Mesothelial cell of epicardium (in vitro differentiated cells): Measurements from ENCODE around the gene SLC6A8. TPM values are rescaled to one million over a fixed set of nuclear protein-coding genes. Genes with fewer than 3 reads are reported as not detected.

Source experiments
- DNase-seq, 2 experiments: peaks; one replicate each; pipeline ENCODE4 v3.0.0; 2021; ENCODE audit warnings: low spot score in 2 of 2; ENCODE audit not compliant: unreplicated experiment in 2 of 2
- H3K27ac Mint-ChIP-seq: 2 replicates; pipeline ENCODE4 v1.8.0; 2021; ENCODE audit warnings: mixed read lengths
- H3K27me3 Mint-ChIP-seq: 2 replicates; pipeline ENCODE4 v1.8.0; 2021; ENCODE audit warnings: low read depth, mixed read lengths
- H3K36me3 Mint-ChIP-seq: 2 replicates; pipeline ENCODE4 v1.8.0; 2021; ENCODE audit warnings: mixed read lengths
- H3K4me1 Mint-ChIP-seq: 2 replicates; pipeline ENCODE4 v1.8.0; 2021; ENCODE audit warnings: mixed read lengths
- H3K4me3 Mint-ChIP-seq: 2 replicates; pipeline ENCODE4 v1.8.0; 2021; ENCODE audit warnings: mild to moderate bottlenecking, moderate library complexity, mixed read lengths
- H3K9me3 Mint-ChIP-seq: 2 replicates; pipeline ENCODE4 v1.8.0; 2021; ENCODE audit warnings: mixed read lengths
- CTCF ChIP-seq: fragments of 200-600 bp; sonication (generic); IDR thresholded peaks from one replicate; pipeline ENCODE4 v1.5.0; 2021; ENCODE audit warnings: antibody characterized with exemption; ENCODE audit not compliant: unreplicated experiment
- total RNA-seq: library from RNA; stranded (reverse); gene quantifications from 3 replicates; pipeline ENCODE4 v1.2.1, GENCODE V29; 2021

SLC6A8 gene
- total RNA-seq: 65.3 to 68.0 TPM (median 65.6 TPM) in 3 replicates

GRCh38 chrX:153687121-153688039, at the start of gene SLC6A8:
SLC6A8 (plus strand) TSS chrX:153687926; CDS start chrX:153688575, 649 bp downstream.
- Mint-ChIP-seq H3K27ac (peak within 1 kb of the TSS; percentile 82), H3K36me3 (peaks cover 2% of the 10 kb centered on the region), H3K9me3 (peaks cover 7% of the 10 kb centered on the region), H3K4me3 (peak within 1 kb of the TSS; percentile 65), H3K27me3 (no peaks in the 10 kb centered on the region), H3K4me1 (peaks cover 12% of the 10 kb centered on the region)
- peak; percentile 52 to 65 for DNase-seq
- TF ChIP-seq CTCF: no peak

GRCh38 chrX:153638041-153638371, 49.7 kb upstream of the SLC6A8 start:
- peaks cover 3% of the 10 kb centered on the region for H3K9me3 Mint-ChIP-seq
- peaks cover 23% of the 10 kb centered on the region for H3K4me1 Mint-ChIP-seq

GRCh38 chrX:153638436-153639176, 49.1 kb upstream of the SLC6A8 start:
- H3K4me3 Mint-ChIP-seq: no peak overlapping the region
- H3K27ac Mint-ChIP-seq: no peak overlapping the region
- H3K27me3 Mint-ChIP-seq: peaks cover 35% of the 10 kb centered on the region
- TF ChIP-seq CTCF: no peak
- H3K9me3 Mint-ChIP-seq: peaks cover 3% of the 10 kb centered on the region
- H3K4me1 Mint-ChIP-seq: peaks cover 23% of the 10 kb centered on the region
- H3K36me3 Mint-ChIP-seq: no peaks in the 10 kb centered on the region
- DNase-seq: no peak

More at GRCh38 chrX:153638041-153638371, 49.7 kb upstream of the SLC6A8 start:
- Mint-ChIP-seq H3K27me3 (peaks cover 29% of the 10 kb centered on the region), H3K4me3 (no peak overlapping the region), H3K36me3 (no peaks in the 10 kb centered on the region), H3K27ac (no peak overlapping the region)
- no peak for DNase-seq
- TF ChIP-seq CTCF: no peak

- Mint-ChIP-seq H3K9me3 (peaks cover 3% of the 10 kb centered on the region), H3K27me3 (peaks cover 39% of the 10 kb centered on the region), H3K27ac (no peak overlapping the region), H3K4me3 (no peak overlapping the region), H3K4me1 (peaks cover 23% of the 10 kb centered on the region), H3K36me3 (no peaks in the 10 kb centered on the region)
- TF ChIP-seq CTCF: no peak
- no peak for DNase-seq
Measured at GRCh38 chrX:153639177-153640044, 48.3 kb upstream of the SLC6A8 start.

GRCh38 chrX:153640045-153640686, 47.6 kb upstream of the SLC6A8 start:
- peaks cover 41% of the 10 kb centered on the region for H3K27me3 Mint-ChIP-seq
- no peaks in the 10 kb centered on the region for H3K36me3 Mint-ChIP-seq
- H3K4me1 Mint-ChIP-seq: peaks cover 15% of the 10 kb centered on the region
- no peak overlapping the region for H3K27ac Mint-ChIP-seq
- no peak for TF ChIP-seq CTCF
- H3K9me3 Mint-ChIP-seq: peaks cover 3% of the 10 kb centered on the region
- H3K4me3 Mint-ChIP-seq: no peak overlapping the region
- no peak for DNase-seq
